Upper lobe of left lung (tissue), 4 donors: ENCODE results near the gene KRT76.

Experiments
- EP300 ChIP-seq, 4 donors: sonication (generic); formaldehyde crosslinking; IDR thresholded peaks; one replicate each; pipeline ENCODE4 v1.5.1; 2017; ENCODE audit warnings: antibody characterized with exemption in 4 of 4, control low read depth in 2 of 4
- POLR2A ChIP-seq, 4 donors: fragments of 450-650 bp; IDR thresholded peaks; one replicate each; pipeline ENCODE4 v1.5.1; 2016 to 2017; ENCODE audit warnings: antibody characterized with exemption in 4 of 4, mild to moderate bottlenecking in 2 of 4
- POLR2AphosphoS5 ChIP-seq, 2 donors: sonication (generic); formaldehyde crosslinking; IDR thresholded peaks; one replicate each; pipeline ENCODE4 v1.5.1; 2017; ENCODE audit warnings: antibody characterized with exemption in 2 of 2
- TF ChIP-seq, protein P1 (sequence below), 6 experiments: fragments of 450-650 bp in 4 of 6; fragments of 200-600 bp in 2 of 6; sonication (generic) in 2 of 6; IDR thresholded peaks; one replicate each; pipeline ENCODE4 v1.5.1; 2016 to 2019; ENCODE audit warnings: antibody characterized with exemption in 6 of 6

DNA sequence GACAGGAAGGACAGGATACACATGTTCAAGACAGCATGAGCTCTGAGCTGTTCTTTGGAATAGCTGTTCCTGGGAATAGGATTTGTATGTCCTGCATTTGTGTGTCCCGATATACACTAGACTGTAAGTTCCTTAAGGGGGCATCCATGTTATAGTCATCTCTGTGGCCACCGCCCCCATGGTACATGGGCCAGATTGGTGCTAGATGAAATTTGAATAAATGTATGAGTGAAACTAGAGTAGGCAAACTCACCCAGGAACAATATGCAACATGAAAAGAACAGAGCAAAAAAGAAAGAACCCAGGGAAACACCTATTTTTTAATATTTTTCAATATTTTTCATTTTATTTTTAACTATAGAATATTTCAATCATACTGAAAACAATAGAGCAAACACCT, 48.8 kb downstream of the KRT76 start:
- TF ChIP-seq POLR2AphosphoS5 (IDR thresholded peaks at IDR 0.05) (no peak), EP300 (IDR thresholded peaks at IDR 0.05) (no peak), POLR2A (IDR thresholded peaks at IDR 0.05) (no peak)
- TF ChIP-seq, protein P1, sequence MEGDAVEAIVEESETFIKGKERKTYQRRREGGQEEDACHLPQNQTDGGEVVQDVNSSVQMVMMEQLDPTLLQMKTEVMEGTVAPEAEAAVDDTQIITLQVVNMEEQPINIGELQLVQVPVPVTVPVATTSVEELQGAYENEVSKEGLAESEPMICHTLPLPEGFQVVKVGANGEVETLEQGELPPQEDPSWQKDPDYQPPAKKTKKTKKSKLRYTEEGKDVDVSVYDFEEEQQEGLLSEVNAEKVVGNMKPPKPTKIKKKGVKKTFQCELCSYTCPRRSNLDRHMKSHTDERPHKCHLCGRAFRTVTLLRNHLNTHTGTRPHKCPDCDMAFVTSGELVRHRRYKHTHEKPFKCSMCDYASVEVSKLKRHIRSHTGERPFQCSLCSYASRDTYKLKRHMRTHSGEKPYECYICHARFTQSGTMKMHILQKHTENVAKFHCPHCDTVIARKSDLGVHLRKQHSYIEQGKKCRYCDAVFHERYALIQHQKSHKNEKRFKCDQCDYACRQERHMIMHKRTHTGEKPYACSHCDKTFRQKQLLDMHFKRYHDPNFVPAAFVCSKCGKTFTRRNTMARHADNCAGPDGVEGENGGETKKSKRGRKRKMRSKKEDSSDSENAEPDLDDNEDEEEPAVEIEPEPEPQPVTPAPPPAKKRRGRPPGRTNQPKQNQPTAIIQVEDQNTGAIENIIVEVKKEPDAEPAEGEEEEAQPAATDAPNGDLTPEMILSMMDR (IDR thresholded peaks at IDR 0.05), result no peak
